Smooth muscle cell (in vitro differentiated cells): Measurements from ENCODE around the gene DAB2IP. TPM values are rescaled to one million over a fixed set of nuclear protein-coding genes. Genes with fewer than 3 reads are reported as not detected.
A peak's percentile ranks its signal among the peaks of the same experiment; 100 is the strongest.

Experiments
- DNase-seq: peaks from one replicate; lab custom pipeline; 2025; ENCODE audit not compliant: unreplicated experiment; lab: John Stamatoyannopoulos, UW
- H2AFZ ChIP-seq: fragments of 200-600 bp; sonication (generic); 2 replicates; pipeline ENCODE4 v1.6.0; 2016; ENCODE audit warnings: antibody characterized with exemption, low read depth, mild to moderate bottlenecking
- H3F3A ChIP-seq: fragments of 200-600 bp; sonication (generic); 2 replicates; pipeline ENCODE4 v1.6.0; 2017; ENCODE audit warnings: antibody characterized with exemption, low read depth
- H3K27ac ChIP-seq: fragments of 200-600 bp; sonication (generic); 2 replicates; pipeline ENCODE4 v1.5.1; 2016; ENCODE audit warnings: low read depth, mild to moderate bottlenecking
- H3K27me3 ChIP-seq: fragments of 200-600 bp; sonication (generic); 2 replicates; pipeline ENCODE4 v1.6.1; 2016; ENCODE audit warnings: low read depth, mild to moderate bottlenecking
- H3K36me3 ChIP-seq: fragments of 200-600 bp; sonication (generic); 2 replicates; pipeline ENCODE4 v1.5.1; 2016; ENCODE audit warnings: low read depth
- H3K4me1 ChIP-seq: fragments of 200-600 bp; sonication (generic); 2 replicates; pipeline ENCODE4 v1.5.1; 2016; ENCODE audit warnings: low read depth
- H3K4me2 ChIP-seq: fragments of 200-600 bp; sonication (generic); 2 replicates; pipeline ENCODE4 v1.6.0; 2016; ENCODE audit warnings: mild to moderate bottlenecking
- H3K4me3 ChIP-seq: fragments of 200-600 bp; sonication (generic); 2 replicates; pipeline ENCODE4 v1.5.1; 2016; ENCODE audit warnings: mild to moderate bottlenecking
- H3K79me2 ChIP-seq: fragments of 200-600 bp; sonication (generic); 2 replicates; pipeline ENCODE4 v1.6.0; 2016; ENCODE audit warnings: low read depth, mild to moderate bottlenecking
- H3K9ac ChIP-seq: fragments of 200-600 bp; sonication (generic); 2 replicates; pipeline ENCODE4 v1.6.0; 2016; ENCODE audit warnings: low read depth
- H3K9me3 ChIP-seq: fragments of 200-600 bp; sonication (generic); replicated peaks from 2 replicates; pipeline ENCODE4 v1.5.1; 2016; ENCODE audit warnings: low read depth
- H4K20me1 ChIP-seq: fragments of 200-600 bp; sonication (generic); 2 replicates; pipeline ENCODE4 v1.6.0; 2016; ENCODE audit warnings: low read depth
- WGBS: methylation state at CpG from one replicate; pipeline ENCODE4 v1.1.7; 2016; ENCODE audit warnings: low lambda C conversion rate; 5-methylcytosine and 5-hydroxymethylcytosine counted together
- polyA plus RNA-seq: library from polyadenylated mRNA; unstranded; fragments of >200 nt; fragmentation: Nextera tagmentation; extraction: Ambion mirVana; gene quantifications from 2 replicates; pipeline ENCODE4 v1.2.1, GENCODE V29; 2016
- total RNA-seq: library from RNA; depleted of rRNA; stranded (reverse); fragments of >200 nt; gene quantifications from 2 replicates; pipeline ENCODE4 v1.2.3, GENCODE V29; 2014
- TF ChIP-seq, protein P1 (sequence below): fragments of 200-600 bp; sonication (generic); IDR thresholded peaks from 2 replicates; pipeline ENCODE4 v1.5.1; 2017; ENCODE audit warnings: borderline replicate concordance, mild to moderate bottlenecking, antibody characterized with exemption; ENCODE audit not compliant: insufficient read depth, poor library complexity, severe bottlenecking

DAB2IP gene
- total and polyA plus RNA-seq, 2 experiments from 2014 or later: 10.4 to 15.5 TPM

DNA sequence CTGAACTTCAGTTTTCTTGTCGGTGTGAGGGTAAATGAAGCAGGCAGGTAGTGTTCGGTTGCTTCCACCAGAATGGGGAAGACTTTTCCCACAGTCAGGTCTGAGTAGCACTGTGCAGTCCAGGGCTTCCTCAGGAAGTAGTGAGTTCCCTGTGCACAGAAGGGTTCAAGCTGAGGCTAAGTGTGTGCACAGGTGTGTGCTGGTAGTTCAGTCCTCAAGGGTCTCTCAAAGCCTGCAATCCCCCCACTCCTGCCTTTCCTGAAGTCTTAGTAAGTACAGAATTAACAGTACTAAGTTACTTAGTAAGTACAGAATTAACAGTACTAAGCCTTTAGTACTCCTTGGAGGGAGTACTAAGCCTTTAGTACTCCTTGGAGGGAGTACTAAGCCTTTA, 1.4 kb downstream of the DAB2IP start:
- H3F3A ChIP-seq: peaks cover 3% of the 10 kb centered on the region
- H3K36me3 ChIP-seq: no peaks in the 10 kb centered on the region
- H4K20me1 ChIP-seq: peaks cover 57% of the 10 kb centered on the region
- TF ChIP-seq, protein P1, sequence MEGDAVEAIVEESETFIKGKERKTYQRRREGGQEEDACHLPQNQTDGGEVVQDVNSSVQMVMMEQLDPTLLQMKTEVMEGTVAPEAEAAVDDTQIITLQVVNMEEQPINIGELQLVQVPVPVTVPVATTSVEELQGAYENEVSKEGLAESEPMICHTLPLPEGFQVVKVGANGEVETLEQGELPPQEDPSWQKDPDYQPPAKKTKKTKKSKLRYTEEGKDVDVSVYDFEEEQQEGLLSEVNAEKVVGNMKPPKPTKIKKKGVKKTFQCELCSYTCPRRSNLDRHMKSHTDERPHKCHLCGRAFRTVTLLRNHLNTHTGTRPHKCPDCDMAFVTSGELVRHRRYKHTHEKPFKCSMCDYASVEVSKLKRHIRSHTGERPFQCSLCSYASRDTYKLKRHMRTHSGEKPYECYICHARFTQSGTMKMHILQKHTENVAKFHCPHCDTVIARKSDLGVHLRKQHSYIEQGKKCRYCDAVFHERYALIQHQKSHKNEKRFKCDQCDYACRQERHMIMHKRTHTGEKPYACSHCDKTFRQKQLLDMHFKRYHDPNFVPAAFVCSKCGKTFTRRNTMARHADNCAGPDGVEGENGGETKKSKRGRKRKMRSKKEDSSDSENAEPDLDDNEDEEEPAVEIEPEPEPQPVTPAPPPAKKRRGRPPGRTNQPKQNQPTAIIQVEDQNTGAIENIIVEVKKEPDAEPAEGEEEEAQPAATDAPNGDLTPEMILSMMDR: no peak
- H3K4me1 ChIP-seq: peaks cover 23% of the 10 kb centered on the region
- peak overlapping the region; percentile 75 for H3K4me3 ChIP-seq
- no peak overlapping the region for H3K27ac ChIP-seq
- H2AFZ ChIP-seq: no peak overlapping the region
- H3K9me3 ChIP-seq: no peaks in the 10 kb centered on the region
- no peaks in the 10 kb centered on the region for H3K27me3 ChIP-seq
- H3K9ac ChIP-seq: peak overlapping the region; percentile 55
- DNase-seq: no peak
- H3K4me2 ChIP-seq: peak overlapping the region; percentile 99
- 37% methylated on average over 2 of the region's 2 CpGs for WGBS
- peaks cover 54% of the 10 kb centered on the region for H3K79me2 ChIP-seq

DNA sequence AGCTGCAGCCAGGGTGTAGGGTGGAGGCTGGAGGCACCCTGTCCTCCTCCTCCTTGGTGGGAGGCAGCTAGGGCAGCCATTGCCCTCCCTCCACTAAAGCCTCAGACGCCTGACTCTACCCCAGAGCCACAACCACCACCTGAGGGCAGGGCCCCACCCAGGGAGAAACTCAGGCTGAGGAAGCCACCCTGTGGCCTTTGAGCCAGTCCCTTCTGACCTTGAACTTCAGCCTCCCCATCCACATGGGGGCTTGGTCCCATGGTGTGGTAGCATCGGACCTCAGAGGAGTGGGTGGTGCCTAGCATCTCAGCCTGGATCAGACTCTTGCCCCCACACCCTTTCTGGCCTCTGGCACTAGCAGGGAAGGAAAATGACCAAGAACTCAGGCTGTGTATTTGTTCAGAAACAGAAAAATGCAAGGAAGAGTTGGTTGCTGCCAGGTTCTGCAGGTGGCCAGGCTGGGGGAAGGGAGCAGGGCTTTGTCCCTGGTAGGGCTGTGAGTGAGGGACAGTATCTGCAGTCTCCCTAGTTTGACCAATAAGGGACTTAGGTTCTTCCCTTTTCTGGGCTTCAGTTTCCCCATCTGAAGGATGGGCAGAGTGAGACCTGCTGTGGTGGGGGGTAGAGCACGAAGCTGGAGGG, 3.2 kb downstream of the DAB2IP start:
- TF ChIP-seq, protein P1: no peak
- Histone ChIP-seq H3K79me2 (peaks cover 69% of the 10 kb centered on the region), H3K27me3 (no peaks in the 10 kb centered on the region), H3K36me3 (no peaks in the 10 kb centered on the region), H3K9ac (no peak overlapping the region), H3K4me1 (peaks cover 15% of the 10 kb centered on the region), H2AFZ (no peak overlapping the region), H3K4me3 (no peak overlapping the region), H3F3A (peaks cover 3% of the 10 kb centered on the region), H4K20me1 (peaks cover 72% of the 10 kb centered on the region), H3K9me3 (no peaks in the 10 kb centered on the region), H3K4me2 (no peak overlapping the region), H3K27ac (no peak overlapping the region)
- DNase-seq: no peak
- WGBS: 85% methylated on average over 3 of the region's 3 CpGs

DNA sequence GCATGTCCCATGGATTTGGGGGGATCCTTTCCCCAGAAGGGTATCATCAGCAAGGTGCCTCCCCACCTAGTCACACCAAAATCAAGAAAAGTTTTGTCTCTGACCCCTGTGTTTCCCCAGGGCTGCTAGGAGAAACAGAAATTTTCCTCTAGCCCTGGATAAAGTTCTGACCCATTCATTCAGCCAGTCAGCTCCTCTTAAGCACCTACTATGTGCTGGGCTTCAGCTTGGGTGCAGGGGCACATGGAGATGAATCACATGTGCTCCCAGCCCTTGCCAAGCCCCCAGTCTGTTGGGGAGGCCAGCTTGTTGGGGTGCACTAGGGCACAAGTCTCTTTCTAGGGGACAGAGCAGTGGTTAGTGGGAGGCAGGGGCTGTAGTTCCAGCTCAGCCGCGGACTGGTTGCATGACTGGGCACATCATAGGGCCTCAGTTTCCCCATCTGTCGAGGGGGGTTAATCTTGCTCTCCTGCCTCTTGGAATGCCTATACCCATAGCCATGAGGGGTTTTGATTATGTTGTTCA, 3.9 kb downstream of the DAB2IP start:
- no peak overlapping the region for H3K4me3 ChIP-seq
- no peak overlapping the region for H3K27ac ChIP-seq
- H3K27me3 ChIP-seq: no peaks in the 10 kb centered on the region
- H3K9me3 ChIP-seq: no peaks in the 10 kb centered on the region
- no peak overlapping the region for H3K9ac ChIP-seq
- peaks cover 73% of the 10 kb centered on the region for H3K79me2 ChIP-seq
- DNase-seq: no peak
- H3F3A ChIP-seq: peaks cover 3% of the 10 kb centered on the region
- H3K4me1 ChIP-seq: peaks cover 9% of the 10 kb centered on the region
- WGBS: 95% methylated on average over 3 of the region's 3 CpGs
- no peak overlapping the region for H3K4me2 ChIP-seq
- no peak overlapping the region for H2AFZ ChIP-seq
- H4K20me1 ChIP-seq: peaks cover 77% of the 10 kb centered on the region
- TF ChIP-seq, protein P1: no peak
- H3K36me3 ChIP-seq: no peaks in the 10 kb centered on the region

DNA sequence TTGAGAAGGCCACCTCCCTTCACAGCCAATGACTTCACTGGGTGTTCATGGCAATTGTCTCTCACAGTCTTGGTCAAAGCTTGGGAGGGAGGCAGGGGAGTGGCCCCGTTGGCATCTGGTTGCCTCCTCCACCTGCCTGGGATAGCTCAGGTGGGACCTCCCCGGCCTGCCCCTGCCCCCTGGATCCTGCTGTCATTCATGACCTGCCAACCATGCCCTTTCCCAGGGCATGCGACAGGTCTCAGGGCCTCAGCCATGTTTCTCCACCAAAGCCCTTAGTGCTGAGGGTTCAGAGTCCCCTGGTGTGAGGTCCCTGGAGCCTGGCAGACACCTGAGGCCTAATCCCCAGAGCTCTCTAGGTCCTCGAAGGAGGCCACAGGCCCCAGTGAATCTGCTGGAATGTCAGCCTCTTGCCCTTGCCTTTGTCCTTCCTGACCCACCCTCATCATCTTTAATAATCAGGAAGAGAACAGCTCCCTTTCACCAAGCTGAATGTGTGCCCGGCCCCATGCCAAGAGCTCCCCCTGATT, 5.6 kb downstream of the DAB2IP start:
- no peak overlapping the region for H3K27ac ChIP-seq
- H3K4me3 ChIP-seq: no peak overlapping the region
- H2AFZ ChIP-seq: no peak overlapping the region
- no peaks in the 10 kb centered on the region for H3F3A ChIP-seq
- no peaks in the 10 kb centered on the region for H3K27me3 ChIP-seq
- H3K79me2 ChIP-seq: peaks cover 75% of the 10 kb centered on the region
- DNase-seq: no peak
- no peak overlapping the region for H3K9ac ChIP-seq
- no peaks in the 10 kb centered on the region for H3K9me3 ChIP-seq
- no peaks in the 10 kb centered on the region for H3K36me3 ChIP-seq
- 97% methylated on average over 5 of the region's 5 CpGs for WGBS
- peaks cover 2% of the 10 kb centered on the region for H3K4me1 ChIP-seq
- no peak overlapping the region for H3K4me2 ChIP-seq
- TF ChIP-seq, protein P1: no peak
- peaks cover 79% of the 10 kb centered on the region for H4K20me1 ChIP-seq
